ENCODE results near the gene IGFBP2. TPM values are rescaled to one million over a fixed set of nuclear protein-coding genes. Genes with fewer than 3 reads are reported as not detected.

Gene IGFBP2
- polyA plus RNA-seq, 1 of the 3 experiments (the other 2 are of a cell fraction), result 695 TPM

GRCh38 chr2:216681683-216682082 lies 48.5 kb downstream of the IGFBP2 start:
- Histone ChIP-seq H3K4me2 (peak overlapping the region; percentile 62; the same call in 1 of the 2 replicates), H4K20me1 (ENCODE audit: insufficient read depth) (peaks cover 7% of the 10 kb centered on the region; the same call in 1 of the 2 replicates), H2AFZ (ENCODE audit: low read depth) (no peak overlapping the region), H3K27me3 (ENCODE audit: insufficient read depth) (no peaks in the 10 kb centered on the region), H3K4me1 (ENCODE audit: control insufficient read depth in 1 of 2, insufficient read depth in 2 of 2, low read depth in 1 of 2, low read length in 1 of 2) (peaks cover 6 to 11% of the 10 kb centered on the region in 2 experiments; a peak in 2 of 4 replicates), H3K27ac (ENCODE audit: low read depth in 2 of 2, low read length in 1 of 2) (peak overlapping the region in 1 of 2 experiments; percentile 35; a peak in 2 of 4 replicates), H3K4me3 (ENCODE audit: low read depth in 2 of 2, low read length in 1 of 2) (no peak overlapping the region), H3K36me3 (replicated peaks in 1 of 2; ENCODE audit: control insufficient read depth in 1 of 2, insufficient read depth in 2 of 2, low read length in 1 of 2) (peaks cover 7 to 15% of the 10 kb centered on the region in 2 experiments), H3K9ac (no peak overlapping the region), H3F3A (replicated peaks; ENCODE audit: insufficient read depth) (peaks cover 8% of the 10 kb centered on the region), H3K9me2 (no peaks in the 10 kb centered on the region), H3K9me3 (no peaks in the 10 kb centered on the region), H3K79me2 (ENCODE audit: insufficient read depth) (no peaks in the 10 kb centered on the region)
- TF ChIP-seq TEAD4 (IDR thresholded peaks at IDR 0.05; ENCODE audit: borderline replicate concordance, insufficient read depth) (no peak), TAF1 (IDR thresholded peaks at IDR 0.05; ENCODE audit: borderline replicate concordance, low read depth, low read length) (no peak), USF2 (IDR thresholded peaks at IDR 0.05; ENCODE audit: borderline replicate concordance, low read depth, low read length) (no peak), EP300 (IDR thresholded peaks at IDR 0.05; ENCODE audit: borderline replicate concordance in 1 of 2, low read depth in 1 of 2, low read length in 1 of 2) (no peak), EZH2phosphoT487 (IDR thresholded peaks at IDR 0.05; ENCODE audit: borderline replicate concordance, low read depth) (no peak), NRF1 (IDR thresholded peaks at IDR 0.05; ENCODE audit: low read depth, low read length) (no peak), POLR2AphosphoS5 (IDR thresholded peaks at IDR 0.05; ENCODE audit: low read depth, low read length) (no peak), MXI1 (IDR thresholded peaks at IDR 0.05; ENCODE audit: low read depth, low read length) (no peak), FOXM1 (IDR thresholded peaks at IDR 0.05; ENCODE audit: low read depth) (no peak)
- POLR2A ChIA-PET, result no interaction called here
- CTCF ChIA-PET, result interaction anchor here (0.6 to 5.3 kb wide), 34 partner anchors 10 to 1274 kb away, joined by 3 to 45 read pairs (median 4); partner anchors contain the start of gene IGFBP5
- 80% methylated on average over 2 of the region's 2 CpGs for WGBS (ENCODE audit: low lambda C conversion rate)
- DNase-seq, result no peak

GRCh38 chr2:216683846-216684245 lies 50.6 kb downstream of the IGFBP2 start:
- H3K4me2 ChIP-seq, result no peak overlapping the region
- peaks cover 6 to 11% of the 10 kb centered on the region in 2 experiments; a peak in 2 of 4 replicates for H3K4me1 ChIP-seq (ENCODE audit: control insufficient read depth in 1 of 2, insufficient read depth in 2 of 2, low read depth in 1 of 2, low read length in 1 of 2)
- TF ChIP-seq GATA2 (CRISPR knock-in tag; IDR thresholded peaks at IDR 0.05) (no peak), JUND (IDR thresholded peaks at IDR 0.05) (no peak), NFIC (IDR thresholded peaks at IDR 0.05; ENCODE audit: borderline replicate concordance) (no peak)
- H3K4me3 ChIP-seq (ENCODE audit: low read depth in 2 of 2, low read length in 1 of 2), result no peak overlapping the region
- peaks cover 12% of the 10 kb centered on the region for H3F3A ChIP-seq (replicated peaks; ENCODE audit: insufficient read depth)
- H4K20me1 ChIP-seq (ENCODE audit: insufficient read depth), result peaks cover 7% of the 10 kb centered on the region; the same call in 1 of the 2 replicates
- H3K27me3 ChIP-seq (ENCODE audit: insufficient read depth), result no peaks in the 10 kb centered on the region
- no peaks in the 10 kb centered on the region for H3K9me3 ChIP-seq
- no peak overlapping the region for H3K27ac ChIP-seq (ENCODE audit: low read depth in 2 of 2, low read length in 1 of 2)
- H3K36me3 ChIP-seq (replicated peaks in 1 of 2; ENCODE audit: control insufficient read depth in 1 of 2, insufficient read depth in 2 of 2, low read length in 1 of 2), result peaks cover 3 to 7% of the 10 kb centered on the region in 2 experiments
- POLR2A ChIA-PET, result no interaction called here
- H2AFZ ChIP-seq (ENCODE audit: low read depth), result no peak overlapping the region
- no peaks in the 10 kb centered on the region for H3K9me2 ChIP-seq
- 91% methylated on average over 2 of the region's 3 CpGs for WGBS (ENCODE audit: low lambda C conversion rate)
- H3K9ac ChIP-seq, result no peak overlapping the region
- DNase-seq, result no peak
- H3K79me2 ChIP-seq (ENCODE audit: insufficient read depth), result no peaks in the 10 kb centered on the region
- CTCF ChIA-PET, result interaction anchor here (1.1 to 5.3 kb wide), 6 partner anchors 10 to 1031 kb away, joined by 3 to 45 read pairs (median 28); partner anchors contain the start of gene IGFBP5
